ENCODE measurements around the gene FAM229A.

FAM229A gene

GRCh38 chr1:32327204-32327603, 35.1 kb downstream of the FAM229A start:
- no peak for DNase-seq

GRCh38 chr1:32321712-32322291, 40.5 kb downstream of the FAM229A start:
- DNase-seq: no peak

- no peak for DNase-seq
Measured at GRCh38 chr1:32318127-32318869, 44.0 kb downstream of the FAM229A start.

- DNase-seq: no peak
Measured at GRCh38 chr1:32316903-32317277, 45.4 kb downstream of the FAM229A start.

DNA sequence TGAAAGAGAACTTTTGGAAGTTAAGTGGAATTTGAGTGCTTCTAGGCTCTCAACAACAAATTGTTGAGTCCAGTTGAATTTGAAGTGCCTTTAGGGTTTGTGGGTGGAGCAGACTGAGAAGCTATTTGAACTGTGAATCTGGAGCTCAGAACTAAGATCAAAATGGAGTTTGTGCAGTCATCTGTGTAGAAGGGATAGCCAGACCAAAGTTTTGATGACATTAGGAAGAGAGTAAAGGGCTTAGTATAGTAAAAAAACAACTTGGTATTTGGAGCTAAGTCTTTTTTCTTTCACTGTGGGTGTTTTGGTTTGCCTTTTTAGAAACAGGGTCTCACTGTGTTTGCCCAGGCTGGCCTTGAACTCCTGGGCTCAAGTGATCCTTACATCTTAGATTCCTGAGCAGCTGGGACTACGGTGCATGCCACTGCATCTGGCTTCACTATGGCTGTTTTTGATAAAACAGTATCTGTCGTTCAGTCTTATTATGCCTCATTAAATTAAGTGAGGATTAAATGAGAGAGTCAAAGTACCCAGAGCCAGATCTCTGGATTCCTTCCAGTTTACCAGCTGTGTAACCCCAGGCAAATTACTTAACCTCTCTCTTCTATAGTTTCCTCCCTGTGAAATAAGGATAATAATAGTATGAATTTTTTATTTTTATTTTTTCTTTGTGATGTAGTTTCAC, 50.4 kb downstream of the FAM229A start:
- DNase-seq: no peak
